Right atrium auricular region (tissue), 2 donors: ENCODE measurements around the gene PLEKHG2. TPM values are rescaled to one million over a fixed set of nuclear protein-coding genes. Genes with fewer than 3 reads are reported as not detected.
A peak's percentile ranks its signal among the peaks of the same experiment; 100 is the strongest.

ENCODE experiments used
- DNase-seq: peaks from one replicate; pipeline ENCODE4 v3.0.0-alpha.2; 2019; ENCODE audit warnings: low spot score
- H3K27ac ChIP-seq, 2 donors: fragments of 200-600 bp; sonication (generic); 1 replicate in 1 of 2; 2 replicates in 1 of 2; pipeline ENCODE4 v1.5.1; 2016 to 2019
- H3K27me3 ChIP-seq, 2 donors: fragments of 200-600 bp; sonication (generic); one replicate each; pipeline versions ENCODE4 v1.5.1 to v1.6.0; 2017 to 2019
- H3K36me3 ChIP-seq: fragments of 200-600 bp; sonication (generic); one replicate; pipeline ENCODE4 v1.5.1; 2016
- H3K4me1 ChIP-seq, 2 donors: fragments of 200-600 bp; sonication (generic); one replicate each; pipeline versions ENCODE4 v1.5.1 to v1.6.0; 2017 to 2019
- H3K4me3 ChIP-seq, 2 donors: fragments of 200-600 bp; sonication (generic); 1 replicate in 1 of 2; 2 replicates in 1 of 2; pipeline ENCODE4 v1.5.1; 2017 to 2019; ENCODE audit warnings: mild to moderate bottlenecking in 1 of 2, moderate library complexity in 1 of 2
- H3K9me3 ChIP-seq, 2 donors: fragments of 200-600 bp; sonication (generic); one replicate each; pipeline ENCODE4 v1.5.1; 2019
- CTCF ChIP-seq, 2 donors: fragments of 200-600 bp; sonication (generic); IDR thresholded peaks; one replicate each; pipeline ENCODE4 v1.5.1; 2019; ENCODE audit warnings: antibody characterized with exemption in 2 of 2
- total RNA-seq, 2 donors: library from RNA; depleted of rRNA; stranded (reverse); fragments of >200 nt; gene quantifications; one replicate each; pipeline ENCODE4 v1.1.0, GENCODE V29; 2016

Gene PLEKHG2
- total RNA-seq, 2 donors from 2014 or later, result 7.5 to 12.0 TPM

- Histone ChIP-seq H3K27ac (peak overlapping the region; percentile 99 to 100), H3K36me3 (peaks cover 27% of the 10 kb centered on the region), H3K4me3 (peak overlapping the region in 1 of 2 donors; percentile 86), H3K4me1 (peaks cover 0 to 42% of the 10 kb centered on the region in 2 donors), H3K9me3 (no peaks in the 10 kb centered on the region), H3K27me3 (no peaks in the 10 kb centered on the region)
- DNase-seq, result peak; percentile 97
- TF ChIP-seq CTCF (IDR thresholded peaks at IDR 0.05), result peak; percentile 93 to 95
Measured at GRCh38 chr19:39411832-39412099, 703 bp upstream of the PLEKHG2 start.

GRCh38 chr19:39412867-39413271 is 400 bp downstream of the PLEKHG2 start:
- H3K27ac ChIP-seq, result peak overlapping the region; percentile 99 to 100
- peak overlapping the region; percentile 86 to 91 for H3K4me3 ChIP-seq
- H3K27me3 ChIP-seq, result no peaks in the 10 kb centered on the region
- peak; percentile 7 to 20 for TF ChIP-seq CTCF (IDR thresholded peaks at IDR 0.05)
- H3K4me1 ChIP-seq, result peaks cover 0 to 42% of the 10 kb centered on the region in 2 donors
- H3K36me3 ChIP-seq, result peaks cover 28% of the 10 kb centered on the region
- no peaks in the 10 kb centered on the region for H3K9me3 ChIP-seq
- no peak for DNase-seq

GRCh38 chr19:39413272-39413910 is 922 bp downstream of the PLEKHG2 start:
- peak overlapping the region; percentile 86 to 91 for H3K4me3 ChIP-seq
- no peaks in the 10 kb centered on the region for H3K9me3 ChIP-seq
- peak overlapping the region; percentile 99 to 100 for H3K27ac ChIP-seq
- H3K27me3 ChIP-seq, result no peaks in the 10 kb centered on the region
- no peak for TF ChIP-seq CTCF (IDR thresholded peaks at IDR 0.05)
- DNase-seq, result no peak
- peaks cover 0 to 42% of the 10 kb centered on the region in 2 donors for H3K4me1 ChIP-seq
- H3K36me3 ChIP-seq, result peaks cover 28% of the 10 kb centered on the region

GRCh38 chr19:39413911-39414608 is 1.6 kb downstream of the PLEKHG2 start:
- H3K4me1 ChIP-seq, result peaks cover 0 to 42% of the 10 kb centered on the region in 2 donors

More at GRCh38 chr19:39413911-39414608, 1.6 kb downstream of the PLEKHG2 start:
- Histone ChIP-seq H3K4me3 (peak overlapping the region; percentile 86 to 91), H3K27ac (peak overlapping the region; percentile 99 to 100), H3K36me3 (peaks cover 28% of the 10 kb centered on the region), H3K27me3 (no peaks in the 10 kb centered on the region), H3K9me3 (no peaks in the 10 kb centered on the region)
- no peak for TF ChIP-seq CTCF (IDR thresholded peaks at IDR 0.05)
- no peak for DNase-seq
